Measurements from ENCODE around the gene ZNF777. TPM values are rescaled to one million over a fixed set of nuclear protein-coding genes. Genes with fewer than 3 reads are reported as not detected.

Gene ZNF777
- total RNA-seq, 2 experiments from 2014 or later = 14.5 to 14.8 TPM

DNA sequence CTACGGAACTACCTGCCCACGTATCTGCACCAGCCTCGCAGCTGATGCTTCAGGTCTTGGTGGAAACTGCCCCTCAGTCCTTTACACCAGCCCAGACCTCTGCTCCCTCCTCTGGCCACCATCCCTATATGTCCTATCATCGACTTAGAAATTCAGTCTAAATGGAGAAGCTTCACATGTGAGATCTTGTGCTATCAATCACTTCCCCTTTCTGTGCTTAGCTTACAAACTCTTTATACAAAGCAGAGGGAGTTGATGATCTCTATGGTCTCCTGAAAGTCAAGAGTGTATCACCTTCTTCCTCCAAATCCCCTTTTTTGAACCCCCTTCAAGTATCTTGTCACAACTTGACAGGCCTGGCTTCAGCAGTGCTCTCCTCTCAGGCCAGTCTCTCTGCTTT is 30.7 kb downstream of the ZNF777 start:
- H3K27ac ChIP-seq (ENCODE audit: low read depth in 1 of 2, low read length in 2 of 2) = no peak overlapping the region
- Mint-ChIP-seq H3K27ac (no peak overlapping the region), H3K36me3 (ENCODE audit: low read depth) (peaks cover 54% of the 10 kb centered on the region), H3K27me3 (no peaks in the 10 kb centered on the region), H3K4me1 (ENCODE audit: low read depth) (no peaks in the 10 kb centered on the region), H3K4me3 (no peak overlapping the region), H3K9me3 (no peaks in the 10 kb centered on the region)
- H3K36me3 ChIP-seq (ENCODE audit: insufficient read depth, low read length) = peaks cover 40% of the 10 kb centered on the region
- POLR2A ChIA-PET = no interaction called here
- peaks cover 0 to 6% of the 10 kb centered on the region in 2 experiments for H3K9me3 ChIP-seq (ENCODE audit: control insufficient read depth in 1 of 2, insufficient read depth in 1 of 2, low read length in 2 of 2)
- H3K4me1 ChIP-seq (ENCODE audit: insufficient read depth, low read length) = no peaks in the 10 kb centered on the region
- DNase-seq = no peak
- CTCF ChIA-PET = interaction anchor here (1.1 kb wide), 1 partner anchor 30 kb away, joined by 3 read pairs; no protein-coding TSS in a partner anchor
- no peak overlapping the region for H3K4me3 ChIP-seq (ENCODE audit: low read length)
- TF ChIP-seq, protein P1, sequence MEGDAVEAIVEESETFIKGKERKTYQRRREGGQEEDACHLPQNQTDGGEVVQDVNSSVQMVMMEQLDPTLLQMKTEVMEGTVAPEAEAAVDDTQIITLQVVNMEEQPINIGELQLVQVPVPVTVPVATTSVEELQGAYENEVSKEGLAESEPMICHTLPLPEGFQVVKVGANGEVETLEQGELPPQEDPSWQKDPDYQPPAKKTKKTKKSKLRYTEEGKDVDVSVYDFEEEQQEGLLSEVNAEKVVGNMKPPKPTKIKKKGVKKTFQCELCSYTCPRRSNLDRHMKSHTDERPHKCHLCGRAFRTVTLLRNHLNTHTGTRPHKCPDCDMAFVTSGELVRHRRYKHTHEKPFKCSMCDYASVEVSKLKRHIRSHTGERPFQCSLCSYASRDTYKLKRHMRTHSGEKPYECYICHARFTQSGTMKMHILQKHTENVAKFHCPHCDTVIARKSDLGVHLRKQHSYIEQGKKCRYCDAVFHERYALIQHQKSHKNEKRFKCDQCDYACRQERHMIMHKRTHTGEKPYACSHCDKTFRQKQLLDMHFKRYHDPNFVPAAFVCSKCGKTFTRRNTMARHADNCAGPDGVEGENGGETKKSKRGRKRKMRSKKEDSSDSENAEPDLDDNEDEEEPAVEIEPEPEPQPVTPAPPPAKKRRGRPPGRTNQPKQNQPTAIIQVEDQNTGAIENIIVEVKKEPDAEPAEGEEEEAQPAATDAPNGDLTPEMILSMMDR (IDR thresholded peaks at IDR 0.05) = no peak
- H3K27me3 ChIP-seq (ENCODE audit: control insufficient read depth in 1 of 2, insufficient read depth in 2 of 2, low read length in 2 of 2) = no peaks in the 10 kb centered on the region
- no peak for ATAC-seq (ENCODE audit: poor library complexity)
- intact Hi-C loops (cut with DNase I, micrococcal nuclease) = no loop called here

DNA sequence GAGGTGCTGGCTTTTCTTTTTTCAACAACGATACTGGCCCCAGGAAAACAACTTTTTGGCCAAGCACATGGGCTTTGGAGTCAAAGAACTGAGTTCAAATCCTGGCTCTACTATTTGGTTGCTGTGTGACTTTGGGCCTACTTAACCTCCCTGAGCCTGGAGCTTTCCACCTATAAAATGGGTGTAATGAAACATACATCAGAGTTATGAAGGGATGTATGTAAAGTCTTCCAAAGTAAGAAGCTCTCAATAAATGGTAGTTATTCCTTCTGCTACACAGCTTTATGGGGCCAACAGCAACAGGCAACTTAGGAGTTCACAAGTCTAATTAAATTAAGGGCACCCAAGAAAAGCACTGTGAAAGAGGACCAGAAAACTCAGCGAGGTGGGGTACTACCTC is 33.0 kb downstream of the ZNF777 start:
- Histone ChIP-seq H3K36me3 (ENCODE audit: insufficient read depth, low read length) (peaks cover 22% of the 10 kb centered on the region), H3K4me1 (ENCODE audit: insufficient read depth, low read length) (peaks cover 7% of the 10 kb centered on the region), H3K9me3 (ENCODE audit: control insufficient read depth in 1 of 2, insufficient read depth in 1 of 2, low read length in 2 of 2) (peaks cover 0 to 6% of the 10 kb centered on the region in 2 experiments), H3K4me3 (ENCODE audit: low read length) (no peak overlapping the region), H3K27me3 (ENCODE audit: control insufficient read depth in 1 of 2, insufficient read depth in 2 of 2, low read length in 2 of 2) (no peaks in the 10 kb centered on the region), H3K27ac (ENCODE audit: low read depth in 1 of 2, low read length in 2 of 2) (no peak overlapping the region)
- POLR2A ChIA-PET = no interaction called here
- intact Hi-C loops (cut with DNase I, micrococcal nuclease) = loop anchor here in 1 of 2 experiments (10.0 kb wide), 1 partner anchor 443 kb away; no protein-coding TSS in a partner anchor
- DNase-seq (no peak), ATAC-seq (ENCODE audit: poor library complexity) (no peak)
- Mint-ChIP-seq H3K9me3 (no peaks in the 10 kb centered on the region), H3K36me3 (ENCODE audit: low read depth) (peaks cover 31% of the 10 kb centered on the region), H3K27me3 (no peaks in the 10 kb centered on the region), H3K4me3 (no peak overlapping the region), H3K27ac (no peak overlapping the region), H3K4me1 (ENCODE audit: low read depth) (no peaks in the 10 kb centered on the region)
- TF ChIP-seq, protein P1 (IDR thresholded peaks at IDR 0.05) = no peak
- CTCF ChIA-PET = interaction anchor here (0.5 kb wide), 1 partner anchor 454 kb away, joined by 3 read pairs; no protein-coding TSS in a partner anchor

DNA sequence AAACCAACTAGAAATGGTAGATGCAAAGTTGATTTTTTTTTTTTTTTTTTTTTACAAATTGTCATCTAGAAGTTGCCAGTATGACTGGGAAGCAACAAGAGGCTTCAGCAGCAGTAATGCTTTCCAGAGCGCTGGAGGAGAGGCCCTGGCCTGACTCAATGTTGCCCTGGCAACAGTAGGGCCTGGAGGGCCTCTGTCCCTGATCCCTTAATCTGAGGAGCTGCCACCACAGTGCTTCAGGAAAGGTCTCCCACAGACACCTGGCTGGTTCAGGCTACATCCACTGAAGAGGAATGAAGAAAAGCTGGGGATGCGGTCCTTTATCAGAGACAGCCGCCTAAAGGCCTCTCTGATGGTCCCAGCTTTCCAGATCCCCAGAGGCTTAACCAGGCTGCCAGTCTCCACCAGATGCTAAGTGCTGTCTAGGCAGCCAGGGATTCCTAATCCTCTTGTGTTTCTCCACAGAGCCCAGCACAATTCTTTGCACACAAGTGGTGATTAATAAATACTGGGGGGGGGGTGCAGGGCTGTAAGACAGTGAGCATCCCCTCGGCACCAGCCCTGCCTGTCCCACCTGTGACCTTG is 33.7 kb downstream of the ZNF777 start:
- intact Hi-C loops (cut with DNase I, micrococcal nuclease) = loop anchor here in 1 of 2 experiments (10.0 kb wide), 1 partner anchor 442 kb away; no protein-coding TSS in a partner anchor
- Mint-ChIP-seq H3K27me3 (no peaks in the 10 kb centered on the region), H3K9me3 (no peaks in the 10 kb centered on the region), H3K36me3 (ENCODE audit: low read depth) (peaks cover 24% of the 10 kb centered on the region), H3K4me3 (no peak overlapping the region), H3K27ac (no peak overlapping the region), H3K4me1 (ENCODE audit: low read depth) (no peaks in the 10 kb centered on the region)
- ChIA-PET POLR2A (no interaction called here), CTCF (interaction anchor here (0.6 kb wide), 1 partner anchor 138 kb away, joined by 3 read pairs; no protein-coding TSS in a partner anchor)
- no peak overlapping the region for H3K27ac ChIP-seq (ENCODE audit: low read depth in 1 of 2, low read length in 2 of 2)
- H3K4me1 ChIP-seq (ENCODE audit: insufficient read depth, low read length) = peaks cover 11% of the 10 kb centered on the region
- H3K36me3 ChIP-seq (ENCODE audit: insufficient read depth, low read length) = peaks cover 15% of the 10 kb centered on the region
- H3K27me3 ChIP-seq (ENCODE audit: control insufficient read depth in 1 of 2, insufficient read depth in 2 of 2, low read length in 2 of 2) = no peaks in the 10 kb centered on the region
- ATAC-seq (ENCODE audit: poor library complexity) = no peak
- peaks cover 0 to 3% of the 10 kb centered on the region in 2 experiments for H3K9me3 ChIP-seq (ENCODE audit: control insufficient read depth in 1 of 2, insufficient read depth in 1 of 2, low read length in 2 of 2)
- H3K4me3 ChIP-seq (ENCODE audit: low read length) = no peak overlapping the region
- TF ChIP-seq, protein P1 (IDR thresholded peaks at IDR 0.05) = no peak
- no peak for DNase-seq

Data from CD4-positive, alpha-beta T cell (primary cell).